Measurements from ENCODE around the gene HIP1.
"Not testable (repeated sequence)": the region's sequence is repeated elsewhere in the genome, so short reads cannot be mapped to it uniquely, and the experiment has no call there.

Gene HIP1

DNA sequence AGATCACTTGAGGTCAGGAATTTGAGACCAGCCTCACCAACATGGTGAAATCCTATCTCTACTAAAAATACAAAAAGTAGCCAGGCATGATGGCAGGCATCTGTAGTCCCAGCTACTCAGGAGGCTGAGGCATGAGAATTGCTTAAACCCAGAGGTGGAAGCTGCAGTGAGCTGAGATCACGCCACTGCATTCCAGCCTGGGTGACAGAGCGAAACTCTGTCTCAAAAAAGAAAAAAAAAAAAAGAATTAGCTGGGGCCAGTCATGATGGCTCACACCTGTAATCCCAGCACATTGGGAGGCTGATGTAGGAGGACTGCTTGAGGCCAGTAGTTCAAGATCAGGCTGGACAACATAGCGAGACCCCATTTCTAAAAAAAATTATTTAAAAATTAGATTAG is 21.0 kb downstream of the HIP1 start:
- in situ Hi-C loops (cut with MboI; ENCODE audit: low sequenced_read_pairs): not testable (repeated sequence)

DNA sequence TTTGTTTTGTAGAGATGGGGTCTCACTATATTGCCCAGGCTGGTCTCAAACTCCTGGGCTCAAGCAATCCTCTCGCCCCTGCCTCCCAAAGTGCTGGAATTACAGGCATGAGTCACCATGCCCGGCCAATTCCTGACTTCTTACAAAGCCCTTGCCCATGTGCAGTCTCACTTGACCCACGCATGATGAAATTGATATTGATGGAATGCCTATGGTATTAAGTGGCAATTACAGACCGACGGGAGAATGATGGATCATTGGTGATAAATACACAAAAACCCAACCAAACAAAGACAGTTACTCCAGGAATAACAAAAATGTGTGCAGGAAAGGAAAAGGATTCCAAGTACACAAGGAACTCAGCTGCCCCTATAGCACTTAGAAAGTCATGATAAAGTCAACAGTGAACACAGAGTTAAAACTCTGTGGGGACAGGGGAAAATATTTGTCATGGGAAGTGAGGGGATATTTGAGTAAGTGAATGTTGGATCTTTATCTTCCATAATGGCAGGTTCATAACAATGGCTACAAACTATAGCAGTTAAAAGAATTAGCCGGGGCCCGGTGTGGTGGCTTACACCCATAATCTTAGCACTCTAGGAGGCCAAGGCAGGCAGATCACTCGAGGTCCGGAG is 21.6 kb downstream of the HIP1 start:
- in situ Hi-C loops (cut with MboI; ENCODE audit: low sequenced_read_pairs): no loop called here

DNA sequence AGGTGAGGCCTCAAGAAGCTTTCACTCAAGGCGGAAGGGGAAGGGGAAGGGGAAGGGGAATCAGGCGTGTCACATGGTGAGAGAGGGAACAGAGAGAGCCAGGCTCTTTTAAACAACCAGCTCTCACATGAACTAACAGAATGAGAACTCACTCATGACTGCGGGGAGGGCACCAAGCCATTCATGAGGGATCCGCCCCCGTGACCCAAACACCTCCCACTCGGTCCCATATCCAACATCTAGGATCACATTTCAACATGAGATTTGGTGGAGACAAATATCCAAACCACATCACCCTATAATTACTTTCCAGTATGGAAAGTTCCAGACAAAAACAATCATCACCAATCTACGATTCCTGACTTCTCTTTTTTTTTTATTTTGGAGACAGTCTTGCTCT is 22.9 kb downstream of the HIP1 start:
- in situ Hi-C loops (cut with MboI; ENCODE audit: low sequenced_read_pairs): no loop called here

DNA sequence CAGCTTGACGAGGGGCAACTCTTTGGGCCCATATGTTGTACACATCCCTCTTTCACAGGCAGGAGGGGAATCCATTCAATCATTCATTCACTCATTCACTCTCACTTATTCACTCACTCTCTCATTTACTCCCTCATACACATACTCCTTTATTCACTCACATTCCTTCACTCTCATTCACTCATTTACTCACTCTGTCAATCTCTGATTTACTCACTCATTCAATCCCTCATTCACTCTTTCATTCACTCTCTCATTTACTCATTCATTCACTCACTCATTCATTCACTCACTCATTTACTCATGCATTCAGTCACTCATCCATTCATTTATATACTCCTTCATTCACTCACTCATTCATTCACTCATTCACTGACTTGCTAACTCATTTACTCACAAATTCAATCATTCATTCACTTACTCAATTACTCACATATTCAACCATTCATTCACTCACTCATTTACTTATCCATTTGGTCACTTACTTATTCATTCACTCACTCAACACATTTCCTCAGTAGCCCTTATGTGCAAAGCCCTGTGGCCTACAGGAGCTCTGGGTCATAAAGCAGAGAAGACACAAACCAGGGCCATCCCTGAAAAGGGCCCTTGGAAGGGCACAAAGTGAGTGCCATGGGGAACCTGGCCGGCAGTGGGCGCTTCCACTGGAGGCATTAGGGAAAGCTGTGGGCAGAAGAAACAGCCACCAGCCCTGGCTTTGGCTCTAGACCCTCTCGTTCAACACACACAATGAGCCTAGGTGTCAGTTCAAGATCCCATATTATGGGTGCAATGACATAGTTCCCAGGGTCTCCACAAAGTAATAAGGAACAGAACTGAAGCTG is 26.0 kb downstream of the HIP1 start:
- in situ Hi-C loops (cut with MboI; ENCODE audit: low sequenced_read_pairs): no loop called here

DNA sequence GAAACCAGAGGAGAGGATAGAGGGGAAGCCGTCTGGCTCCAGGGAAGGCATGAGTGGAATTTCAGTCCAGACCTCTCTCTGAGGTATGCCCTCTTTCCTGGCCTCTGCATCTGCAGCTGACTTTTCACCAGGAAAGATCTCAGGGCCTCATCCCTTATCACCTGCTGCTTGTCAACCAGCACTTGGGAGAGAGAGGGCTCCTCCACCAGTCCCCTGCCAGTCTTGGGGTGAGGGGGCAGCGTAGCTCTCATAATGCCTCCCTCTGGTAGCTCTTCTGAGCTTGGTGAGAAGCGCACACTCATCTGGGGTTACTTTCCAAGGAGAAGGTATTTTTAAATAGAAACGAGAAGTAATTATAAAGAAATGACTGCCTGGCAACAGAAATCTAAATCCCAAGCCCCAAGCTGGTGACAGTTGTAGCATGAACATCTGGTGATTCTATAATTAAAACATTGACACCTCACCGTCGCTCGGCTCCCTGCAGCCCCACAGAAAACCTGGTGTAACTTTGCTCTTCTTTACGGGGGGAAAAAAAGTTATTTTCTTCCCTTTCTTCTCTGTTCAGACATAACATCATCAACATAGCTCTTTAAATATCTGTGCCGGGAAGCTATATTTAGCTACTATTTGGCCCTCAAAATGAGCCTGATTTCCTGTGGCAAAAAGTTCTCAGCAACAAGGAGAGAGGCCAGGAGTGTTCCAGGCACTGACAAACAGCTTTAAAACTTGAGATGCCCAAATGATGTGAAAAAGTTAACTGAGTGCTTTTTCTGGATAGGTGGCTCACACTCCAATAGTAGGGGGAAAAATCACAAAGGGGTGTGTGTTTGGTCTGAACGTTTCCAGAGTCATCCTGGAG is 26.9 kb downstream of the HIP1 start:
- in situ Hi-C loops (cut with MboI; ENCODE audit: low sequenced_read_pairs): no loop called here

DNA sequence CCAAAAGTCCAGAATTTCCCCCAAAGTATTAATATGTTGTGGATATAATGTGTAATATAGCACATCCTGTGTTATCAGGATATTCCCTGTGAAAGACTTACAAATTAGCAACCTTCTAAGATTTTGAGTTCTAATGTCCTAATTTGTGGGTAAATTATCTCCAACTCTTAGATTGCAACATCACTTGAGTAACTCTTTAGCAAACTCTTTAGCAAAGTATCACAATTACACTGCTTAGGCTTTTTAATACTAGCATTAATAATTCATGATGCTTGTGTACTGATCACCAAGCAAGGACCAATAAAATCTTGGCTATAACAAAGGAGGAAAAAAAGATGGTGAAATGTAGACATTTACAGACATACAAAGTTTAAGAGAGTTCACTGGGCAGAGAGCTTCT is 27.7 kb downstream of the HIP1 start:
- in situ Hi-C loops (cut with MboI; ENCODE audit: low sequenced_read_pairs): no loop called here

DNA sequence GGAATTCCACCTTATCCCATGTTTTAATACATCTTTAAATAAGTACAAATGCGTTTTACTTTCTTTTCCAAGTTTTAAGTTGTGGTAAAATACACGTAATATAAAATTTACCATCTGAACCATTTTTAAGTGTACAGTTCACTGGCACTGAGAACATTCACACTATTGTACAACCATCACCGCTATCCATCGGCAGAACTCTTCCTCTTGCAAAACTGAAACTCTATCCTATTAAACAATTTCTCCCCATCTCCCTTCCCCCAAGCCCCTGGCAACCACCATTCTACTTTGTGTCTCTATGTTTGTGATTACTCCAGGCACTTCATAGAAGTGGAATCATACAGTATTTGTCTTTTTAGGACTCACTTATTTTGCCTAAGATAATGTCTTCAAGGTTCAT is 33.8 kb downstream of the HIP1 start:
- in situ Hi-C loops (cut with MboI; ENCODE audit: low sequenced_read_pairs): no loop called here

DNA sequence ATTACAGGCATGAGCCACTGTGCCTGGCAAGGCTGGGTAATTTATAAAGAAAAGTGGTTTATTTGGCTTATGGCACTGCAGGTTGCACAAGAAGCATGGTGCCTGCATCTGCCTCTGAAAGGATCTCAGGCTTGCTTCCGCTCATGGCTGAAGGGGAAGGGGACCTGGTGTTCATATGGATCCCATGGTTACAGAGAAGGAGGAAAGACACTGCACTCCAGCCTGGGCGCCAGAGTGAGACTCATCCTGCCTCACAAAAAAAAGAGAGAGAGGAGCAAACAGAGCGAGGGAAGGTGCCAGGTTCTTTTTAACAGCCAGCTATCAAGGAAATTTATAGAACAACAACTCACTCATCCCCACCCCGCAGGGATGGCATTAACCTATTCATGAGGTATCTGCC is 36.2 kb downstream of the HIP1 start:
- in situ Hi-C loops (cut with MboI; ENCODE audit: low sequenced_read_pairs): no loop called here

DNA sequence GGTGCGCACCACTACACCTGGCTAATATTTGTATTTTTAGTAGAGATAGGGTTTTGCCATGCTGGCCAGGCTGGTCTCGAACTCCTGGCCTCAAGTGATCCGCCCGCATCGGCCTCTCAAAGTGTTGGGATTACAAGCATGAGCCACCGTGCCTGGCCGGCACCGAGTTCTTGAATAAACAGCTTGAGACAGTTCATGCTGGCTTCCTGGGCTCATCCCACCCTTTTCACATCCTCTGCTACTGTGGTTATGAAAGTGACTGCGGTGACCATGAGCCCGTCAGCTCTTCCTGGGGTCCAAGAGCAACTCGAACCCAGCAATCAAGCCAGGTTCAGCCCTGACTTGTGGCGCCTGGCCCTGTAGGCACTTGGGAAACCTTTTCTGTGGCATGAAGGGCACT is 38.7 kb downstream of the HIP1 start:
- in situ Hi-C loops (cut with MboI; ENCODE audit: low sequenced_read_pairs): no loop called here

DNA sequence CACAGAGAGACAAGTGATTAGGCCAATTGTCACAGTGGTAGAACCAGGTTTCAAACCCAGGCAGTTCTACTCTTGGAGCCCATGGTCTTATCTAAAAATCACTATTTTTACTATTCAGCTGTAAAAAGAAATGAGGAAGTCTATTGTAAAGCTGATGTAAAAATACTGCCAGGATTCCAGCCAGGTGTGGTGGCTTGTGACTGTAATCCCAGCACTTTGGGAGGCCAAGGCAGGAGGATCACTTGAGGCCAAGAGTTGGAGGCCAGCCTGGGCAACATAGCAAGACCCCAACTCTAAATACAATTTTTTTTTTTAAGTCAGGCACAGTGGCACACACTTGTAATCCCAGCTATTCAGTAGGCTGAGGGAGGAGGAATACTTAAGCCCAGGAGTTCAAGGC is 40.4 kb downstream of the HIP1 start:
- in situ Hi-C loops (cut with MboI; ENCODE audit: low sequenced_read_pairs): no loop called here

DNA sequence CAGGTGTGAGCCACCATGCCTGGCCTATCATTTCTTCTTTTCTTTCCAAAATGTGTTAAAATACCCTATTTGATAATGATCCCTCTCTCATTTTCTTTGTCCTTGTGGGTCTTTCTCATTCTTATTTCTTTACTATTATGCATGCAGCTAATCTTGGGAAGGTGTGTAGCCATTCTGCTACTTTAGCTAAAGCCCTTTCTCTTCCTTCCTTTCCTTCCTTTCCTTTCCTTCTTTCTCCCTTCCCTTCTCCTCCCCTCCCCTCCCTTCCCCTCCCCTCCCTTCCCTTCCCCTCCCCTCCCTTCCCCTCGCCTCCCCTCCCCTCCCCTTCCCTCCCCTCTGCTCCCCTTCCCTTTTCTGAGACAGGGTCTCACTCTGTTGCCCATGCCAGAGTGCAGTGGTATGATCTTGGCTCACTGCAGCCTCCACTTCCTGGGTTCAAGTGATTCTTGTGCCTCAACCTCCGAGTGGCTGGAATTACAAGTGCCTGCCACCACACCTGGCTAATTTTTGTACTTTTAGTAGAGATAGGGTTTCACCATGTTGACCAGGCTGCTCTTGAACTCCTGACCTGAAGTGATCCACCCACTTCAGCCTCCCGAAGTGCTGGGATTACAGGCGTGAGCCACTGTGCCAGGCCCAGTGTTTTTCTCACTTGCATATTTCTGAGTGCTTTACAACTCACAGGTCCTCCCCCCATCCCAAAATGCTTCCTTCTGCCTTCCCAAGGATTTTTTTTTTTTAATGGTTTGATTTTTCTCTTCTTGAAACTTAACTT is 42.3 kb downstream of the HIP1 start:
- in situ Hi-C loops (cut with MboI; ENCODE audit: low sequenced_read_pairs): no loop called here

DNA sequence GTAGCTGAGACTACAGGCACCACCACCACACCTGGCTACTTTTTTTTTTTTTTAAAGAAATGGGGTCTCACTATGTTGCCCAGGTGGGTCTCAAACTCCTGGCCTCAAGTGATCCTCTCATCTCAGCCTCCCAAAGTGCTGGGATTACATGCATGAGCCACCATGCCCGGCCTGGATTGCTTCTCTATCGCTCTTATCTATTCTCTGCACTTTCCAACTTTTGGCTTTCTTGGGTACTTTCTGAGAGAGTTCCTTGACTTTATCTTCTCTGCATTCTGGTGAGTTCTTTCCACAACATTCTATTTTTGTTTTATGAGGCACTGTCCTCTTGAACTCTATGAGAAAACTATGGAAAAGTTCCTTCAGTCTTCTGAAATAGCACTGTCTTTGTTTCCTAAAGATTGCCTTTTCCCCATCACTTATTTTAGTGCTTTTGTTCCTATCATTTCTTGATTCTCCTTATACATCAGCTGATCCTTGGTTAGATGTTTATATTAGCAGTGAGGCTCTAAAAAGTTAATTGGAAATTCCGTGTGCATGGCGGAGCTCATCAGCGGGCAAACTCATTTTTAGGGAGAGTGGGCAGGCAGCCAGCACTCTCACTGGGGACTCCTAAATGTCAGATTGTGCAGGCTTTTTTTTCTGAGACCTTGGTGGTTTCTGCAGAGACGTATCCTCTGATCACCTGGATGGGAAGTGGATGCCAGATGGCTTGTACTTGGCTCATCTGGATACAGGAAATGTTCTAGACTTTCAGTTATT is 43.9 kb downstream of the HIP1 start:
- in situ Hi-C loops (cut with MboI; ENCODE audit: low sequenced_read_pairs): no loop called here

DNA sequence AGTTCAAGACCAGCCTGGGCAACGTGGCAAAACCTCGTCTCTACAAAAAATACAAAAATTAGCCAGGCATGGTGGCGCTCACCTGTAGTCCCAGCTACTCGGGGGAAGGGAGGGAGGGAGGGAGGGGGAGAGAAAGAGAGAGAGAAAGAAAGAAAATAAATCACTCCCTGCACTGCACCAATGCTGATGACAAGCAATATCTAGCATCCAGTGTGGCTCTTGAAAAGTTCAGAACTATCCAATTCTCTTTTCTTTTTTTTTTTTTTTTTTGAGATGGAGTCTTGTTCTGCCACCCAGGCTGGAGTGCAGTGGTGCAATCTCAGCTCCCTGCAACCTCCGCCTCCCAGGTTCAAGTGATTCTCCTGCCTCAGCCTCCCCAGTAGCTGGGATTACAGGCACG is 45.1 kb downstream of the HIP1 start:
- in situ Hi-C loops (cut with MboI; ENCODE audit: low sequenced_read_pairs): not testable (repeated sequence)

DNA sequence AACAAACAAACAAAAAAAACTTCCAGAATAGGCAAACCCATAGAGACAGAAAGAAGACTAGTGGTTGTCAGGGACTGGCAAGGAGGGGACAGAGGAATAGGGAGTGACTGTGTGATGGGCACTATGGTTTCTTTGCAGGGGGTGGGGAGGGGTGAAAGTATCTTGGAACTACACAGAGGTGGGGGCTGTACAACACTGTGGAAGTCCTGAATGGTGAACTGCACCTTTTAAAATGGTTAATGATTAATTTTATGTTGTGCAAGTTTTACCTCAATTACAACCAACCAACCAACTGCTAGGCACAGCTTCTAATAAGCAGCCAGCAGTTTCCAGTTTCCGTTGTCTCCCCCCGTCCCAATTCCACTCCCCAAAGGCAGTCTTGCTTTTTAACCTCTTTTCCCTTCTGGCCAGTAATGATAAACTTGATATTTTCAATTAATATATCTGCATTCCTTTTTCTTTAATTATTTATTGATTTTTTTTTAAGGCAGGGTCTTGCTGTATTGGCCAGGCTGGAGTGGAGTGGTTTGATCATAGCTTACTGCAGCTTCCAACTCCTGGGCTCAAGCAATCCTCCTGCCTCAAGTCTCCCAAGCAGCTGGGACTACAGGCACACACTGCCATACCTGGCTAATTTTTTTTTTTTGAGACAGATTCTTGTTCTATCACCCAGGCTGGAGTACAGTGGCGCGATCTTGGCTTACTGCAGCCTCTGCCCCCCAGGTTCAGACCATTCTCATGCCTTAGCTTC is 46.8 kb downstream of the HIP1 start:
- in situ Hi-C loops (cut with MboI; ENCODE audit: low sequenced_read_pairs): no loop called here

DNA sequence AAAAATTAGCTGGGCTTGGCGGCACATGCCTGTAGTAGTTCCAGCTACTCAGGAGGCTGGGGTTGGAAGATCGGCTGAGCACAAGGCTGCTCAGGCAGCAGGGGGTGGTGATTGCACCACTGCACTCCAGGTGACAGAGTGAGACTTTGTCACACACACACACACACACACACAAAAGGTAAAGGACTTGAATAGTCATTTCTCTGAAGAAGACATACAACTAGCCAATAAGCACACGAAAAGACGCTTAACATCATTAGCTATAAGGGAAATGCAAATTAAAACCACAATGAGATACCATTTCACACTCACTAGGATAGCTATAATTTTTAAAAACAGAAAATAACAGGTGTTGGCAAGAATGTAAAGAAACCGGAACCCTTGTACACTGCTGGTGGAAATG is 48.6 kb downstream of the HIP1 start:
- in situ Hi-C loops (cut with MboI; ENCODE audit: low sequenced_read_pairs): no loop called here

DNA sequence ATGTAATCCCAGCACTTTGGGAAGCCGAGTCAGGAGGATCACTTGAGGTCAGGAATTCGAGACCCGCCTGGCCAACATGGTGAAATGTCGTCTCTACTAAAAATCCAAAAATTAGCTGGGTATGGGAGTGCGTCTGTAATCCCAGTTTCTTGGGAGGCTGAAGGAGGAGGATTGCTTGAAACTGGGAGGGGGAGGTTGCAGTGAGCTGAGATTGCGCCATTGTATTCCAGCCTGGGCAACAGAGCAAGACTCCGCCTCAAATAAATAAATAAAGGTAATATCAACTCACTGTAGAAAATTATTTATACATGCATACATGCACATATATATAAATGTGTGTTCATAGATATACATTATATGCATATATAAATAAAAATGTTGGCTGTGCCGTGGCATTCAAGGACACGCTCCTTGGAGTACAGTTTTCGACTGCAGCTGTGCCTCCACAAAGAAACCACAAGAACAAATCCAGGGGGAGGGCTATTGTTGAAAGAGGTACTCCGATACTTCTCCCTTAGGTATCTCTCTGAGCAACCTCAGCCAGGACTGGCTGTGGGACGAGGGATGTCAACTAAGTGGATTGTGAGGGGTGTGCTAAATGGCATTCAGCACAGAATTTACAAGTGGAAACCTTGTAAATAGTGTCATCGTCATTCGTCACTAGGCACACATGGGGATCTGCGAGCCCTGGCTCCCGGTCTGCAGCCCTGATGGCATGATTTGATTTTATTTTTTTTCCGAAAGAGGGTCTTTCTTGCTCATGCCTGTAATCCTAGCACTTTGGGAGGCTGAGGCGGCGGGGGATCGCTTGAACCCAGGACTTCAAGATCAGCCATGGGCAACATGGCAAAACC is 49.3 kb downstream of the HIP1 start:
- in situ Hi-C loops (cut with MboI; ENCODE audit: low sequenced_read_pairs): no loop called here

DNA sequence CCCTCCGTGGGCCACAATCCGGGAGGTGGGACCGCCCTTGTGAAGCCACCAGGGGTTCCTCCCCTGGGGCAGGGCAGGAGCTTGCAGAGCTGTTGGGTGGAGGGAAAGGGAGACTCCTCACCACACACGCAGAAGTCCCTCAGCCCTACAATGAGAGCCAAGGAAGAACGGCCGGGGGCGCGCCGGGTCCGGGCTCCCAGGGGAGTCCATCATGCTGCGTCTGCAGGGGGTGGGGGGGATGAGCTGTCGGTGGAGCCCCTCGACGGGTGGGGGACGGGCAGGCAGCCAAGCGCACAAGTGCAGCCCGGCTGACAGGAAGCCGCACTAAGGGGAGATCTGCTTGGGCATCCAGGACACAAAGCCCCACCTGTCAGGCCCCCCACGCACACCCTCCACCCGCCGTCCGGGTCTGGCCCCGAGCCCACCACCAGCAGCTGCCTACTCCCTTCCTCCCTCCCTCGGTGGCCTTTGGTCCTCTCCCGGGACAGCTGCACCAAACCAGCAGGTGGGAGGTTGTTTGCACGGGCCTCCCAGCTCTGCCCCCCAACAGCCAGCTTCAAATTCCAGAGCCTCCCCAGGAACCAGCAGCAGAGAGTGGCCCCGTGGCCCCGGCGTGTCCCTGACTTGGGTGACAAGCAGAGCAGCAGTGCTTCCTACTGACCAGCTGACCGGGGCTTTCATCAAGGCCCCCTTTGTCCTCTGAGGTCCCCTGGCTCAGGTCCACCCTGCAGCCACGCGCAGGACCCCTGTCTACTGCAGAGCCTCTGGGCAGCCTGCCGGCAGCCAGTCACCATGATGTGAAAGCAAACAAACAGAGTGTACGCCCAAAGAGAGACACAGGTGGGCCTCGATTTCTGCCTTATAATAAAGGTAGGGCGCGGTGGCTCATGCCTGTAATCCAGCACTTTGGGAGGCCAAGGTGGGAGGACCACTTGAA is 50.3 kb downstream of the HIP1 start:
- in situ Hi-C loops (cut with MboI; ENCODE audit: low sequenced_read_pairs): no loop called here

Data from HL-60/S4 treated with retinoic acid at 250 ng/mL for 4 days and 3 days (cell line).